ENCODE data around the gene MAT2A.
"Not testable (repeated sequence)": the region's sequence is repeated elsewhere in the genome, so short reads cannot be mapped to it uniquely, and the experiment has no call there.

Gene MAT2A

DNA sequence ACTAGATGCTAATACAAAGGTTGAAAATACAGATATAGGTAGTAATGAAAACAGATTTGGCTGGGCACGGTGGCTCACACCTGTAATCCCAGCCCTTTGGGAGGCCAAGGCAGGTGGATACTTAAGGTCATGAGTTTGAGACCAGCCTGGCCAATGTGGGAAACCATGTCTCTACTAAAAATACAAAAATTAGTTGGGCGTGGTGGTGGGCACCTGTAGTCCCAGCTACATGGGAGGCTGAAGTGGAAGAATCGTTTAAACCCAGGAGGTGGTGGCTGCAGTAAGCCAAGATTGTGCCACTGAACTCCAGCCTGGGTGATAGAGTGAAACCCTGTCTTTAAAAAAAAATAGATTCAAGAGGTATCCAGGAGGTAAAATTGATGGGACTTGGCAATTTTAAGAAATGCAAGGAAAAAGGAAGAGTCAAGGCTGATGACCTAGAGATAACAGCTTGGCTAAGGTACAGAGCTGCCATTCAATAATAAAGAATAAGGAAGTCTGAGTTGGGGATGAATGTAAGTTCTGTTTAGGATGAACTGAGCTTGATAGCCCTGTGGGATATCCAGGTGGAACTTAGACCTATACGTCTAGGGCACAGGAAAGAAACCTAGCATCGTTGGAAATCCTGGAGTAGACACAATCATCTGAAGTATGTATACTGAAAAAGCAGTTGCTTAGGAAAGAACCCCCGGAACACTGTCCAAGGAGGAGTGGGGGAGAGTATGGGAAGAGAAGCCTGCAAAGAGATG, 9.1 kb downstream of the MAT2A start:
- DNase-seq (ENCODE audit: low read depth, low spot score), result no peak

DNA sequence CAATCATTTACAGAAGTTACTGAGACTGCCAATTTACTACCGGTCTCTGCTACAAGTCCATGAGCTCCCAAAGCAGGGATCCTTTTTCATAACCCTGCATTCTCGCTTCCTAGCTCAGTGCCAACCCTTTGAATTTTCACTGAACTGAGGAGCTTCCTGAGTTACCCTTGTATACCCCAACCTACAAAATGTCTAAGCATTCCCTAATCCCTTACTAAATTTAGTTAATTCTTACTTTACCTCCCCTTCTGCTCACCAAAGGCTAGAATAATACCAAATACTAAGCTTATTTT, 9.6 kb downstream of the MAT2A start:
- no peak for DNase-seq (ENCODE audit: low read depth, low spot score)

GRCh38 chr2:85549095-85549494, 10.1 kb downstream of the MAT2A start:
- no peak for DNase-seq (ENCODE audit: low read depth, low spot score)

GRCh38 chr2:85549826-85550225, 10.9 kb downstream of the MAT2A start:
- no peak for DNase-seq (ENCODE audit: low read depth, low spot score)

DNA sequence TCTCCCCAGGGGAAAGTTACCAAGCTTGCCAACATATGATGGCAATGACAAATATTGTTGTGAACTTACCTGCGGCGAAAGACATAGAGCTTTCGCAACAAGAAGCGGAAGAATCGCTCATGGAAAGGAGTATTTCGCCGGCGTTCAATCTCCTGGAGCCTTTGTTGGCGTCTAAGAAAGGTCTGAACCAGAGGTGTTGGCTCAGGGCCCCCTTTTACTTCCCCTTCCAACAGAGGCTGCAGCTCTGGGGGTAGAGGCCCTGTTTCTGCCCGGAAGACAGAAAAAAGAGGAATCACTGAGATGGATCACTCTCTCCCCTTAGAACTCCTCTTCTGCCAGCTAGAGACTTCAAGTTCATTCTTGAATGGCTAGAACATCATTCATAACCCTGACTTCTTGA, 11.5 kb downstream of the MAT2A start:
- DNase-seq (ENCODE audit: low read depth, low spot score), result no peak

GRCh38 chr2:85551698-85552678, 13.0 kb downstream of the MAT2A start:
- DNase-seq (ENCODE audit: low read depth, low spot score), result peak; percentile 84

DNA sequence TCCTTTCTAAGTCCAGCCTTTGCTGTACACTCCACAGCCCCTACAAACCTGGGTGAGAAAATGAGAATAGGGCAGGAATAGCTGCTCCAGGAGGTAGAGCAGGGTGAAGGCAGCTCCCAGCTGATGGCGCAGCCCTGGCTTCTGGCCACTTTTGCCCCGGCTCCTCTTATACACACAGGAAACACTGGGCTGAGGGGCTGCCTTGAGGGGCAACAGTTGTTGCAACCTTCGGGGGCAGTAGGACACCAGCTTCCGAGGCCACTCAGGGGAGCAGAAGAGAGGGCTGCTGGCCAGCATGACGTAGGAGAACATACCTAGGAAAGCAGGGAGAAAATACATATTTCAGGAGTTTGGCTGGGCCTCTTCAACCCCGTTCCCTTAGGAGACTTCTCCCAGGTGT, 14.2 kb downstream of the MAT2A start:
- DNase-seq (ENCODE audit: low read depth, low spot score), result no peak

DNA sequence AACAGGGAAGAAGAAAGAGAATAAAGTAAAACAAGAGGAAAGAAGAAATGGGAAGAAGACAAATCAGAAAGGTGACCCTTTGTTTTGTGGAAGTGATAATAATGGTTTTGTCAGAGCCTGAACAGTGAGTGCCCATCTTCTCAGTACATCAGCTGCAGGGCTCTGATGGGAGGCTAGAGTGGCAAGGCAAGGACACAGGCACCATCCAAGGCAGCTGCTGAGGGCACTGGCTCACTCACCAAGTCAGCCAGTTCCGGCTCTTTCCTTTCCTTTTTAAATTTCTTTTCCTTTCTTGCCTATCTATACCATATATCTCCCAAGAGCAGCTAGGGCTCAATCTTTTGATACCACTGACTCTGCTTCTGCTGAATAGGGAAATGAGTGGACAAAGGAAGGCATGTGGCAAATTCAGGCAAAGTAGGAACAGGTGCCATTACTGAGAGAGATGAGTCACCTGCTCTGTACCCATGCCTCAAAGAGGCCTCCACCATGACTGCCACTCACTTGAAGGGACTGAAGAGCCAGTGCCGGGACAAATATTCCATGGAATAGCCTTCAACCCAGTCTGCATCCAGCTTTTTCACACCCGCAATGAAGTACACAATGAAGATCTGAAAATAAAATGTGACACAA, 16.1 kb downstream of the MAT2A start:
- no peak for DNase-seq (ENCODE audit: low read depth, low spot score)

- DNase-seq (ENCODE audit: low read depth, low spot score), result no peak
Observed at GRCh38 chr2:85557130-85557529, 18.2 kb downstream of the MAT2A start.

- no peak for DNase-seq (ENCODE audit: low read depth, low spot score)
Observed at GRCh38 chr2:85558160-85558559, 19.2 kb downstream of the MAT2A start.

DNA sequence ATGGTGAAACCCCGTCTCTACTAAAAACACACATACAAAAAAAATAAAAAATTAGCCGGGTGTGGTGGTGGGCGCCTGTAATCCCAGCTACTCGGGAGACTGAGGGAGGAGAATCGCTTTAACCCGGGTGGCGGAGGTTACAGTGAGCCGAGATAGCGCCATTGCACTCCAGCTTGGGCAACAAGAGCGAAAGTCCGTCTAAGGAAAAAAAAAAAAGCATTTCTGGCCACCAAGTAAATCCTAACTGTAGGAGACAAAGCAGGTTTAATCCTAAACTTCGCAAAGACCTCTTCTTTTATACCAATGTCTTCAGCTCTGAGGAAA, 21.4 kb downstream of the MAT2A start:
- DNase-seq (ENCODE audit: low read depth, low spot score), result not testable (repeated sequence)

- no peak for DNase-seq (ENCODE audit: low read depth, low spot score)
Observed at GRCh38 chr2:85560812-85561279, 21.9 kb downstream of the MAT2A start.

GRCh38 chr2:85561280-85562212, 22.6 kb downstream of the MAT2A start, which contains the start of gene GGCX:
Gene GGCX (minus strand): TSS chr2:85561493. CDS start chr2:85561428, 65 bp downstream.
- DNase-seq (ENCODE audit: low read depth, low spot score), result peak; percentile 89

DNA sequence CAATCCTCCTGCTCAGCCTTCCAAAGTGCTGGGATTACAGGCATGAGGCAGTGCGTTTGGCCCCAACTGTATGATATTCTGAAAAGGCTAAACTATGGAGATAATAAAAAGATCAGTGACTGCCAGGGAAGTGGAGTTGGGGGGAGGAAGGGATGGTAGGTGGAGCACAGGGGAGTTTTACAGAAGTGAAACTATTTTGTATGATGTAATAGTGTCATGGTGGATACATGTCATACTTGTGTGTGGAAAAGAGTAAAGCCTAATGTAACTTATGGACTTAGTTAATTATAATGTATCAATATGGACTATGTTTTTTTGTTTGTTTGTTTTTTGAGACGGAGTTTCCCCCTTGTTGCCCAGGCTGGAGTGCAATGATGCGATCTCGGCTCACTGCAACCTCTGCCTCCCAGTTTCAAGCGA, 25.2 kb downstream of the MAT2A start:
- DNase-seq (ENCODE audit: low read depth, low spot score), result no peak

DNA sequence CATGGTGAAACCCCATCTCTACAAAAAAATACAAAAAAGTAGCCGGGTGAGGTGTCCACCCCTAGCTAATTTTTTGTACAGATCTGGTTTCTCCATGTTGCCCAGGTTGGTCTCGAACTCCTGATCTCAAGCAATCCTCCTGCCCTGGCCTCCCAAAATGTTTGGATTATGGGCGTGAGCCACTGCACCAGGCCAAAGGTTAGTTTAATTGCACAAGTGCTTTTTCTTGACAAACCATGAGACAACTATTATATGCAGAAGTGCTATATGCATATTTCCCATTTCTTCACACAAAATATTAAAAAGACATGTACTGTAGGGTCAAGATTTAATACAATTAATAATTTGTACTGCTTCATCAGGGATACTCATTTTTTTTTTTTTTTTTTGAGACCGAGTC, 27.3 kb downstream of the MAT2A start:
- no peak for DNase-seq (ENCODE audit: low read depth, low spot score)

- no peak for DNase-seq (ENCODE audit: low read depth, low spot score)
Observed at GRCh38 chr2:85575739-85576138, 36.8 kb downstream of the MAT2A start.

GRCh38 chr2:85577063-85577385, 38.1 kb downstream of the MAT2A start:
- DNase-seq (ENCODE audit: low read depth, low spot score), result no peak

- DNase-seq (ENCODE audit: low read depth, low spot score), result peak; percentile 42
Observed at GRCh38 chr2:85577386-85578242, 38.6 kb downstream of the MAT2A start, which contains the start of gene VAMP8. Gene VAMP8 (plus strand): TSS chr2:85577586. CDS start chr2:85577647, 61 bp downstream.

GRCh38 chr2:85578243-85579180, 39.5 kb downstream of the MAT2A start:
- no peak for DNase-seq (ENCODE audit: low read depth, low spot score)

Data from activated naive CD8-positive, alpha-beta T cell treated with anti-CD3 and anti-CD28 coated beads, Interleukin-2, amount 50 U/mL, for 16 hours (primary cell).